ENCODE measurements around the gene PDIK1L.
"Not testable (repeated sequence)": the region's sequence is repeated elsewhere in the genome, so short reads cannot be mapped to it uniquely, and the experiment has no call there.

PDIK1L gene

DNA sequence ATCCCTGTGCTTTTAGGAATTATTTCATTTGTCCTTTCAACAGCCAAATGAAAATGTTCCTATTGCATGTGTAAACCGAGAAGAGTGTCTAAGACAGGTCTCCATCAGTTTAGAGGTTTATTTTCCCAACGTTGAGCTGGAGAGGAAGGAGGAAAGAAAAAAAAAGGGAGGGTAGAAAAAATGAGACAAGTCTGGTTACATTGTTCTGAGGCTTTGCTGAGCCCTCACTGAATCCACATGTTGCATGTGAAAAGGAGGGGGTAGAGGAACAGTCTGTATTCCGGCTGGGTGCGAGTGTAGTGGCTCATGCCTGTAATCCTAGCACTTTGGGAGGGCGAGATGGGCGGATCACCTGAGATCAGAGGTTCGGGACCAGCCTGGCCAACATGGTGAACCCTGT is 19.2 kb upstream of the PDIK1L start:
- no peak for DNase-seq
- Histone ChIP-seq H3K36me3 (replicated peaks) (no peaks in the 10 kb centered on the region), H3K27me3 (replicated peaks) (no peaks in the 10 kb centered on the region), H3K27ac (no peak overlapping the region), H3K4me3 (ENCODE audit: low read depth, low read length) (no peak overlapping the region)
- TF ChIP-seq CTCF (IDR thresholded peaks at IDR 0.05; ENCODE audit: low read depth, low read length, missing control alignments) = no peak
- in situ Hi-C loops (cut with HindIII; ENCODE audit: low pct_ligation_motif_present, low sequenced_read_pairs) = no loop called here

DNA sequence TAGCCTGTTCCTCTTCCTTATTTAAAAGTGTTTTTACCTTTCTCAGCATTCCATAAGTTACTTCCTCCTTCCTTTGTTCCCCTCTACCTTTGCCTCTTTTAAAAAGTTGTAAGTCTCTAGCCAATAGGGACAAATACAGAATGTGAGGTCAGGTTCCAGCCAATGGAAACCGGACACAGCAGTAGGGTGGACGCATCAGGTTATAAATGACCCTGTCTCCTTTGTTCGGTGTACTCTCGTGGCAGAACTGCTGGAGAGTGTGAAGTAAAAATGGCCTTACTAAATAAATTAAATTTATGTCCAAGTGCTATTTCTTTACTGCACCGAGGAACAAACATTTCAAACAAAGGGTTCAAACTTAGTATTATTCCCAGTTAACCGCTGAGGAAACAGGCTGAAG is 18.1 kb upstream of the PDIK1L start:
- in situ Hi-C loops (cut with HindIII; ENCODE audit: low pct_ligation_motif_present, low sequenced_read_pairs); H3K4me3 ChIP-seq (ENCODE audit: low read depth, low read length); H3K36me3 ChIP-seq (replicated peaks); H3K27me3 ChIP-seq (replicated peaks); H3K27ac ChIP-seq; DNase-seq: not testable (repeated sequence)

GRCh38 chr1:26094076-26094669 is 17.5 kb upstream of the PDIK1L start:
- DNase-seq = no peak
- Histone ChIP-seq H3K36me3 (replicated peaks) (no peaks in the 10 kb centered on the region), H3K27ac (no peak overlapping the region), H3K27me3 (replicated peaks) (no peaks in the 10 kb centered on the region), H3K4me3 (ENCODE audit: low read depth, low read length) (no peak overlapping the region)
- in situ Hi-C loops (cut with HindIII; ENCODE audit: low pct_ligation_motif_present, low sequenced_read_pairs) = no loop called here
- TF ChIP-seq CTCF (IDR thresholded peaks at IDR 0.05; ENCODE audit: low read depth, low read length, missing control alignments) = no peak

- no peaks in the 10 kb centered on the region for H3K36me3 ChIP-seq (replicated peaks)
- in situ Hi-C loops (cut with HindIII; ENCODE audit: low pct_ligation_motif_present, low sequenced_read_pairs) = no loop called here
- TF ChIP-seq CTCF (IDR thresholded peaks at IDR 0.05; ENCODE audit: low read depth, low read length, missing control alignments) = peak; percentile 44
These were observed 16.8 kb upstream of the PDIK1L start for GRCh38 chr1:26094677-26095383.

DNA sequence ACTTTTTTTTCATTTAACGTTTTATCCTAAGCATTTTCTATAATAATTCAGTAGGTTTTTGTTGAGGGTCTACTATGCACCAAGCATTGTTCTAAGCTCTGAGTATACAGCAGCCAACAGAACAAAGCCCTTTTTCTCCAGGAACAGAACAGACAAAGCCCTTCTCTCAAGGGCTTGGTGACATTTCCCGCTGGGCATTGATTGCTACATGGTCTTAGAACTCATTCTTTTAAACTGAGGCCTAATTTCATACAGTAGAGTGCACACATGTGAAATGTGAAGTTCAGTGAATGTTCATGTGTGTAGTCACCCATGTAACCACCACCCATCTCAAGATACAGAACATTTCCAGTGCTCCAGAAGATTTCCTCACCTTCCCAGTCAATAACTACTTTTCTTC is 15.2 kb upstream of the PDIK1L start:
- DNase-seq = no peak
- no peak for TF ChIP-seq CTCF (IDR thresholded peaks at IDR 0.05; ENCODE audit: low read depth, low read length, missing control alignments)
- Histone ChIP-seq H3K27ac (no peak overlapping the region), H3K27me3 (replicated peaks) (no peaks in the 10 kb centered on the region), H3K36me3 (replicated peaks) (no peaks in the 10 kb centered on the region), H3K4me3 (ENCODE audit: low read depth, low read length) (no peak overlapping the region)
- in situ Hi-C loops (cut with HindIII; ENCODE audit: low pct_ligation_motif_present, low sequenced_read_pairs) = no loop called here

More at GRCh38 chr1:26094677-26095383, 16.8 kb upstream of the PDIK1L start:
- Histone ChIP-seq H3K27ac (no peak overlapping the region), H3K4me3 (ENCODE audit: low read depth, low read length) (no peak overlapping the region), H3K27me3 (replicated peaks) (no peaks in the 10 kb centered on the region)
- no peak for DNase-seq

DNA sequence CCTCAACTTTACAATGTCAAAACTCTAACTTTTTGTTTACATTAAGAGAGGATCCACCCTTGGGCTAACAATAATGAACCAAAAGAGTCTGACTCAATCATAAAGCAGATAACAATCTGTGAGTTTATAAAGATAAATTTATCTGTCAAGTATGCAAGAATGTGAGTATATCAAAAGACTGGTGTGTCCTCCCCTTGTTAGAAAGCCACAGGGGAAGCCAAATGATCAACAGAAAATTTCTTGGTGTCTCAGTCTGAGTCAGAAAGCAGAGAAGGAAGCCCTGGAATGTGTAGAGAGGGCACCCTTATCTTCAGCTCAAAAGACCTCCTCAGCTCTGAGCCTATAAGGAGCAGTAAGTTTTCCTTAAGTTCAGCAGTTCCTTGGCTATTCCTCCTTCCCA is 13.9 kb upstream of the PDIK1L start:
- no peak for TF ChIP-seq CTCF (IDR thresholded peaks at IDR 0.05; ENCODE audit: low read depth, low read length, missing control alignments)
- in situ Hi-C loops (cut with HindIII; ENCODE audit: low pct_ligation_motif_present, low sequenced_read_pairs) = no loop called here
- Histone ChIP-seq H3K36me3 (replicated peaks) (no peaks in the 10 kb centered on the region), H3K27me3 (replicated peaks) (no peaks in the 10 kb centered on the region), H3K4me3 (ENCODE audit: low read depth, low read length) (no peak overlapping the region), H3K27ac (peak overlapping the region; percentile 23)
- peak; percentile 81 for DNase-seq

All from brain microvascular endothelial cell (primary cell).